ENCODE measurements around the gene FGF11. TPM values are rescaled to one million over a fixed set of nuclear protein-coding genes. Genes with fewer than 3 reads are reported as not detected.

FGF11 gene
- total and polyA plus RNA-seq, 2 of the 13 experiments (the other 11 are each of a cell fraction or from before 2014, with no cell fraction given) = 0.20 to 7.6 TPM

GRCh38 chr17:7484067-7484918 lies 45.0 kb downstream of the FGF11 start, which contains the start of gene POLR2A (continued):
- TF ChIP-seq RCOR2 (CRISPR knock-in tag; IDR thresholded peaks at IDR 0.05) = no peak
- TF ChIP-seq SMAD1 (CRISPR knock-in tag; IDR thresholded peaks at IDR 0.05; ENCODE audit: borderline replicate concordance, low read depth) = peak; percentile 34; the same call in 1 of the 2 replicates
- TF ChIP-seq JUN (CRISPR knock-in tag; IDR thresholded peaks at IDR 0.05) = no peak; the same call in 1 of the 2 replicates
- TF ChIP-seq CHCHD3 (CRISPR knock-in tag; IDR thresholded peaks at IDR 0.05) = 0 out of 2 replicates have a peak, but pooled peaks have one; percentile 46
- no peak for TF ChIP-seq TRIM24 (CRISPR knock-in tag; IDR thresholded peaks at IDR 0.05)
- TF ChIP-seq RELA (CRISPR knock-in tag; IDR thresholded peaks at IDR 0.05) = no peak
- TF ChIP-seq LBX2 (CRISPR knock-in tag; IDR thresholded peaks at IDR 0.05; ENCODE audit: borderline replicate concordance) = no peak; the same call in 1 of the 2 replicates
- 0 out of 2 replicates have a peak, but pooled peaks have one; percentile 42 for TF ChIP-seq THAP8 (CRISPR knock-in tag; IDR thresholded peaks at IDR 0.05; ENCODE audit: borderline replicate concordance)
- TF ChIP-seq RFX5 (IDR thresholded peaks at IDR 0.05; ENCODE audit: low read depth, low read length) = peak; percentile 33; the same call in 1 of the 2 replicates
- TF ChIP-seq STAT6 (CRISPR knock-in tag; IDR thresholded peaks at IDR 0.05; ENCODE audit: borderline replicate concordance) = peak; percentile 18; the same call in 1 of the 2 replicates
- TF ChIP-seq IRF9 (CRISPR knock-in tag; IDR thresholded peaks at IDR 0.05; ENCODE audit: borderline replicate concordance) = peak; percentile 22; the same call in 1 of the 2 replicates
- TF ChIP-seq THRA (CRISPR knock-in tag; IDR thresholded peaks at IDR 0.05; ENCODE audit: borderline replicate concordance) = peak; percentile 80
- TF ChIP-seq GRHL1 (CRISPR knock-in tag; conservative IDR thresholded peaks at IDR 0.05) = no peak
- peak; percentile 81 for TF ChIP-seq ZC3H4 (CRISPR knock-in tag; IDR thresholded peaks at IDR 0.05; ENCODE audit: borderline replicate concordance)
- TF ChIP-seq ZNF562 (CRISPR knock-in tag; IDR thresholded peaks at IDR 0.05; ENCODE audit: borderline replicate concordance) = no peak
- 0 out of 2 replicates have a peak, but pooled peaks have one; percentile 14 for TF ChIP-seq CEBPG (CRISPR knock-in tag; IDR thresholded peaks at IDR 0.05)
- peak; percentile 87 for TF ChIP-seq XBP1 (CRISPR knock-in tag; IDR thresholded peaks at IDR 0.05)

Measured in HepG2 (cell line).